Gastroesophageal sphincter (tissue), 3 donors: ENCODE results near the gene CTNNBL1.

Source experiments
- CTCF ChIP-seq, 4 experiments: fragments of 200-600 bp in 2 of 4; fragments of 450-650 bp in 2 of 4; sonication (generic) in 1 of 4; IDR thresholded peaks; one replicate each; pipeline ENCODE4 v1.5.1; 2017 to 2019; ENCODE audit warnings: antibody characterized with exemption in 4 of 4, mild to moderate bottlenecking in 2 of 4, moderate library complexity in 2 of 4
- POLR2A ChIP-seq, 2 donors: fragments of 450-650 bp; IDR thresholded peaks; one replicate each; pipeline ENCODE4 v1.6.1; 2017; ENCODE audit warnings: antibody characterized with exemption in 2 of 2, mild to moderate bottlenecking in 2 of 2, moderate library complexity in 1 of 2
- POLR2AphosphoS5 ChIP-seq: sonication (generic); formaldehyde crosslinking; IDR thresholded peaks from one replicate; pipeline ENCODE4 v1.6.1; 2017; ENCODE audit warnings: antibody characterized with exemption

- no peak for TF ChIP-seq POLR2AphosphoS5
- TF ChIP-seq POLR2A (IDR thresholded peaks at IDR 0.05) = no peak
- no peak for TF ChIP-seq CTCF (IDR thresholded peaks at IDR 0.05)
These were observed 5.7 kb upstream of the CTNNBL1 start for GRCh38 chr20:37688093-37688492.
